Measurements from ENCODE around the gene RET. TPM values are rescaled to one million over a fixed set of nuclear protein-coding genes. Genes with fewer than 3 reads are reported as not detected.

Gene RET
- total and polyA plus RNA-seq, 2 of the 8 experiments (the other 6 are each of a cell fraction or from before 2014, with no cell fraction given) = 6.7 to 8.4 TPM

GRCh38 chr10:43099928-43100327 is 23.1 kb downstream of the RET start:
- no peak overlapping the region for H3K56ac ChIP-seq (replicated peaks; ENCODE audit: insufficient read length, low read depth, low read length)
- H3K4me1 ChIP-seq (replicated peaks in 1 of 4; ENCODE audit: control insufficient read depth in 3 of 4, insufficient read depth in 4 of 4, low read length in 3 of 4) = peaks cover 0 to 5% (median 1%) of the 10 kb centered on the region in 4 experiments; a peak in 4 of 7 replicates
- no peak overlapping the region for H2BK15ac ChIP-seq (ENCODE audit: low read length)
- H2BK5ac ChIP-seq (ENCODE audit: low read depth, low read length) = no peak overlapping the region
- POLR2A ChIA-PET (ENCODE audit: partially characterized antibody) = no interaction called here
- H4K5ac ChIP-seq (ENCODE audit: insufficient read length, low read depth, low read length) = no peak overlapping the region
- no peak for FAIRE-seq
- no peak overlapping the region for H2BK12ac ChIP-seq (ENCODE audit: low read depth, low read length)
- H2AFZ ChIP-seq (ENCODE audit: low read length) = no peak overlapping the region
- no peak overlapping the region for H3K4me2 ChIP-seq (ENCODE audit: insufficient read depth in 1 of 2, low read depth in 2 of 2, low read length in 2 of 2)
- no peak overlapping the region for H3K23ac ChIP-seq (ENCODE audit: insufficient read length)
- no peak overlapping the region for H2BK20ac ChIP-seq (ENCODE audit: low read length)
- peaks cover 0 to 13% (median 9%) of the 10 kb centered on the region in 4 experiments; a peak in 6 of 7 replicates for H3K27me3 ChIP-seq (replicated peaks in 1 of 4; ENCODE audit: control insufficient read depth in 3 of 4, extremely low read depth in 1 of 4, insufficient read depth in 3 of 4, low read length in 3 of 4)
- no peak overlapping the region for H3K4ac ChIP-seq (replicated peaks; ENCODE audit: insufficient read length, low read depth, low read length)
- H4K20me1 ChIP-seq (replicated peaks in 1 of 2; ENCODE audit: control insufficient read depth in 1 of 2, insufficient read depth in 2 of 2, low read length in 2 of 2) = peaks cover 0 to 2% of the 10 kb centered on the region in 2 experiments
- H3K79me2 ChIP-seq (ENCODE audit: control insufficient read depth in 1 of 2, insufficient read depth in 2 of 2, low read length in 2 of 2) = no peaks in the 10 kb centered on the region
- H3K27ac ChIP-seq (ENCODE audit: low read depth, low read length) = no peak overlapping the region
- no peak overlapping the region for H4K8ac ChIP-seq (ENCODE audit: extremely low read depth, insufficient read depth, low read length)
- H2AK5ac ChIP-seq (ENCODE audit: low read depth, low read length) = no peak overlapping the region
- H2BK120ac ChIP-seq (replicated peaks; ENCODE audit: low read depth, low read length) = no peak overlapping the region
- no peaks in the 10 kb centered on the region for H3K36me3 ChIP-seq (ENCODE audit: control insufficient read depth in 2 of 4, insufficient read depth in 4 of 4, low read length in 3 of 4)
- DNase-seq (ENCODE audit: low read depth in 1 of 2, low spot score in 2 of 2) = no peak
- H3K18ac ChIP-seq (ENCODE audit: extremely low read depth, low read length) = no peak overlapping the region
- no peak overlapping the region for H3K14ac ChIP-seq (ENCODE audit: insufficient read length)
- H3K23me2 ChIP-seq (ENCODE audit: low read depth, low read length) = peaks cover 5% of the 10 kb centered on the region; the same call in 1 of the 2 replicates
- CTCF ChIA-PET (ENCODE audit: partially characterized antibody) = interaction anchor here (0.6 to 8.0 kb wide), 2 partner anchors 21 to 1945 kb away, joined by 3 to 50 read pairs; no protein-coding TSS in a partner anchor
- H3K4me3 ChIP-seq (ENCODE audit: extremely low read depth in 1 of 4, insufficient read depth in 2 of 4, low read depth in 3 of 4, low read length in 4 of 4) = no peak overlapping the region
- H3K79me1 ChIP-seq (ENCODE audit: low read depth, low read length) = no peaks in the 10 kb centered on the region
- no peaks in the 10 kb centered on the region for H3K9me3 ChIP-seq (ENCODE audit: insufficient read depth in 2 of 2, low read depth in 1 of 2, low read length in 1 of 2)
- no peak overlapping the region for H3K9ac ChIP-seq (replicated peaks in 1 of 4; ENCODE audit: extremely low read depth in 1 of 4, low read depth in 3 of 4, low read length in 3 of 4)
- WGBS, 2 experiments (ENCODE audit: extremely low coverage in 1 of 2, insufficient coverage in 1 of 2, insufficient read length in 1 of 2, insufficient replicate concordance in 2 of 2, low coverage in 1 of 2, low lambda C conversion rate in 2 of 2, missing lambda C conversion rate in 1 of 2) = 89% methylated on average over 4 of the region's 4 CpGs; no CpG with 5 or more reads in 1 of the 2 experiments
- no peak overlapping the region for H4K91ac ChIP-seq (replicated peaks; ENCODE audit: insufficient read length, low read length)
- TF ChIP-seq ASH2L (IDR thresholded peaks at IDR 0.05; ENCODE audit: low read length) (no peak), HDAC6 (IDR thresholded peaks at IDR 0.05; ENCODE audit: low read depth, low read length) (no peak), ZNF274 (IDR thresholded peaks at IDR 0.05; ENCODE audit: borderline replicate concordance, extremely low read depth, low read length) (no peak), RNF2 (IDR thresholded peaks at IDR 0.05; ENCODE audit: borderline replicate concordance, low read depth, low read length, missing control alignments, poor library complexity, severe bottlenecking) (no peak), RAD21 (IDR thresholded peaks at IDR 0.05 in 1 of 2, conservative IDR thresholded peaks at IDR 0.05 in 1 of 2; ENCODE audit: low read depth in 2 of 2, low read length in 2 of 2) (no peak), GTF2F1 (IDR thresholded peaks at IDR 0.05; ENCODE audit: borderline replicate concordance, low read depth, low read length) (no peak), TCF12 (IDR thresholded peaks at IDR 0.05; ENCODE audit: low read depth, low read length) (no peak), CHD2 (IDR thresholded peaks at IDR 0.05; ENCODE audit: low read length) (no peak), HDAC2 (IDR thresholded peaks at IDR 0.05; ENCODE audit: borderline replicate concordance in 1 of 2, low read depth in 2 of 2, low read length in 2 of 2) (no peak), E2F6 (IDR thresholded peaks at IDR 0.05) (no peak), RXRA (IDR thresholded peaks at IDR 0.05; ENCODE audit: insufficient read depth, low read depth, low read length) (no peak), ATF3 (IDR thresholded peaks at IDR 0.05; ENCODE audit: insufficient read depth, low read depth, low read length) (no peak)

Data from H1 (cell line).